Measurements from ENCODE around the gene CDX1. TPM values are rescaled to one million over a fixed set of nuclear protein-coding genes. Genes with fewer than 3 reads are reported as not detected.

Gene CDX1
- total RNA-seq, 1 donor from 2014 or later, result 0.43 TPM

- no peak for TF ChIP-seq CTCF (IDR thresholded peaks at IDR 0.05; ENCODE audit: unreplicated experiment)
- H3K4me3 Mint-ChIP-seq (ENCODE audit: low read depth), result no peak overlapping the region
- H3K9me3 Mint-ChIP-seq (ENCODE audit: low read depth), result no peaks in the 10 kb centered on the region
- no peaks in the 10 kb centered on the region for H3K36me3 Mint-ChIP-seq (ENCODE audit: insufficient read depth)
- H3K27me3 Mint-ChIP-seq, result peaks cover 23% of the 10 kb centered on the region
- DNase-seq (ENCODE audit: low spot score, unreplicated experiment), result no peak
- peaks cover 39% of the 10 kb centered on the region for H3K4me1 Mint-ChIP-seq (ENCODE audit: low read depth)
- H3K27ac Mint-ChIP-seq, result no peak overlapping the region
Observed at GRCh38 chr5:150140830-150141229, 25.7 kb upstream of the CDX1 start.

GRCh38 chr5:150141544-150142184 lies 24.9 kb upstream of the CDX1 start:
- no peak overlapping the region for H3K27ac Mint-ChIP-seq
- H3K36me3 Mint-ChIP-seq (ENCODE audit: insufficient read depth), result no peaks in the 10 kb centered on the region
- peaks cover 24% of the 10 kb centered on the region for H3K27me3 Mint-ChIP-seq
- DNase-seq (ENCODE audit: low spot score, unreplicated experiment), result no peak
- H3K4me3 Mint-ChIP-seq (ENCODE audit: low read depth), result no peak overlapping the region
- TF ChIP-seq CTCF (IDR thresholded peaks at IDR 0.05; ENCODE audit: unreplicated experiment), result no peak
- H3K4me1 Mint-ChIP-seq (ENCODE audit: low read depth), result peaks cover 42% of the 10 kb centered on the region
- H3K9me3 Mint-ChIP-seq (ENCODE audit: low read depth), result no peaks in the 10 kb centered on the region

GRCh38 chr5:150142185-150142958 lies 24.2 kb upstream of the CDX1 start:
- H3K27ac Mint-ChIP-seq, result no peak overlapping the region
- H3K4me1 Mint-ChIP-seq (ENCODE audit: low read depth), result peaks cover 41% of the 10 kb centered on the region

GRCh38 chr5:150142959-150143349 lies 23.6 kb upstream of the CDX1 start:
- Mint-ChIP-seq H3K4me3 (ENCODE audit: low read depth) (no peak overlapping the region), H3K36me3 (ENCODE audit: insufficient read depth) (no peaks in the 10 kb centered on the region), H3K27ac (no peak overlapping the region), H3K27me3 (peaks cover 22% of the 10 kb centered on the region), H3K9me3 (ENCODE audit: low read depth) (no peaks in the 10 kb centered on the region), H3K4me1 (ENCODE audit: low read depth) (peaks cover 38% of the 10 kb centered on the region)
- no peak for DNase-seq (ENCODE audit: low spot score, unreplicated experiment)
- no peak for TF ChIP-seq CTCF (IDR thresholded peaks at IDR 0.05; ENCODE audit: unreplicated experiment)

More at GRCh38 chr5:150142185-150142958, 24.2 kb upstream of the CDX1 start:
- TF ChIP-seq CTCF (IDR thresholded peaks at IDR 0.05; ENCODE audit: unreplicated experiment), result no peak
- peaks cover 24% of the 10 kb centered on the region for H3K27me3 Mint-ChIP-seq
- no peak overlapping the region for H3K4me3 Mint-ChIP-seq (ENCODE audit: low read depth)
- H3K36me3 Mint-ChIP-seq (ENCODE audit: insufficient read depth), result no peaks in the 10 kb centered on the region
- DNase-seq (ENCODE audit: low spot score, unreplicated experiment), result no peak
- no peaks in the 10 kb centered on the region for H3K9me3 Mint-ChIP-seq (ENCODE audit: low read depth)

GRCh38 chr5:150143350-150144245 lies 23.0 kb upstream of the CDX1 start:
- no peaks in the 10 kb centered on the region for H3K36me3 Mint-ChIP-seq (ENCODE audit: insufficient read depth)
- H3K27ac Mint-ChIP-seq, result no peak overlapping the region
- DNase-seq (ENCODE audit: low spot score, unreplicated experiment), result no peak
- peaks cover 23% of the 10 kb centered on the region for H3K27me3 Mint-ChIP-seq
- peaks cover 33% of the 10 kb centered on the region for H3K4me1 Mint-ChIP-seq (ENCODE audit: low read depth)
- no peak overlapping the region for H3K4me3 Mint-ChIP-seq (ENCODE audit: low read depth)
- no peaks in the 10 kb centered on the region for H3K9me3 Mint-ChIP-seq (ENCODE audit: low read depth)
- TF ChIP-seq CTCF (IDR thresholded peaks at IDR 0.05; ENCODE audit: unreplicated experiment), result no peak

All from progenitor cell of endocrine pancreas (in vitro differentiated cells).